K562 (cell line): Measurements from ENCODE around the gene TESK2. TPM values are rescaled to one million over a fixed set of nuclear protein-coding genes. Genes with fewer than 3 reads are reported as not detected.
A peak's percentile ranks its signal among the peaks of the same experiment; 100 is the strongest.

Experiments used
- ATAC-seq: fragments of 200-7000 bp; cut with Tn5 transposase; 3 replicates; pipeline ENCODE4 v1.9.1; 2020; ENCODE audit warnings: moderate library complexity
- BruUV-seq: library from RNA; stranded (reverse); fragments of 400-500 nt; replicated peaks from 2 replicates; lab custom pipeline; 2021; lab: Mats Ljungman, UMichigan
- CTCF ChIA-PET: fragments of 300-600 bp; formaldehyde crosslinking; extraction: SDS; loops from one replicate; lab custom pipeline; 2021; ENCODE audit warnings: low intra/inter-chr PET ratio; lab: Yijun Ruan, JAX
- POLR2A ChIA-PET: fragments of 300-600, 350-650 bp; sonication (Branson Sonifier 250); formaldehyde crosslinking; extraction: SDS; loops from one replicate; lab custom pipeline; 2021; ENCODE audit warnings: antibody characterized with exemption, inconsistent platforms; lab: Yijun Ruan, JAX
- DNase-seq, 4 experiments: peaks; one replicate each; pipeline versions ENCODE4 v3.0.0 to v3.0.0-alpha.2; 2011 to 2018; ENCODE audit warnings: low spot score in 3 of 4, mixed read lengths in 3 of 4; ENCODE audit errors: extremely low read depth in 1 of 4
- FAIRE-seq: peaks from 2 replicates; lab custom pipeline; 2011; peaks lifted over from hg19 to GRCh38; lab: Jason Lieb, UNC
- H2AFZ ChIP-seq: 2 replicates; pipeline ENCODE4 v1.6.0; 2011; ENCODE audit warnings: low read depth, low read length, control low read depth, inconsistent platforms
- H3K27ac ChIP-seq: fragments of 200-600 bp; 3 replicates; pipeline ENCODE4 v1.8.0; 2011; ENCODE audit warnings: low read depth, mild to moderate bottlenecking, control low read depth, inconsistent platforms, low read length, moderate library complexity, mixed read lengths; ENCODE audit errors: extremely low read depth
- H3K27me3 ChIP-seq, 2 experiments: fragments of 300-600 bp in 1 of 2; 2 replicates in 1 of 2; 3 replicates in 1 of 2; pipeline versions ENCODE4 v1.6.0 to v1.8.0; 2011; ENCODE audit warnings: inconsistent platforms in 2 of 2, low read length in 2 of 2, mild to moderate bottlenecking in 1 of 2, mixed read lengths in 1 of 2, moderate library complexity in 1 of 2; ENCODE audit not compliant: control insufficient read depth in 2 of 2, insufficient read depth in 2 of 2
- H3K36me3 ChIP-seq: fragments of 300-600 bp; 3 replicates; pipeline ENCODE4 v1.8.0; 2011; ENCODE audit warnings: mild to moderate bottlenecking, low read length, inconsistent platforms; ENCODE audit not compliant: control insufficient read depth, insufficient read depth
- H3K4me1 ChIP-seq, 2 experiments: fragments of 200-600 bp in 1 of 2; replicated peaks in 1 of 2; 2 replicates in 1 of 2; 3 replicates in 1 of 2; pipeline versions ENCODE4 v1.5.1 to v1.8.0; 2011; ENCODE audit warnings: inconsistent platforms in 2 of 2, low read length in 2 of 2, mild to moderate bottlenecking in 1 of 2, mixed read lengths in 1 of 2, moderate library complexity in 1 of 2; ENCODE audit not compliant: control insufficient read depth in 2 of 2, insufficient read depth in 2 of 2
- H3K4me2 ChIP-seq: 2 replicates; pipeline ENCODE4 v1.6.1; 2011; ENCODE audit warnings: low read length, control low read depth, inconsistent platforms, mixed read lengths; ENCODE audit not compliant: insufficient read depth
- H3K4me3 ChIP-seq: fragments of 200-600 bp; sonication (generic), shearing (Covaris generic); 2 replicates; pipeline ENCODE4 v1.5.1; 2016; ENCODE audit warnings: control low read depth, inconsistent platforms
- H3K79me2 ChIP-seq: fragments of 200-600 bp; 3 replicates; pipeline ENCODE4 v1.8.0; 2011; ENCODE audit warnings: low read length, inconsistent platforms; ENCODE audit not compliant: control insufficient read depth, insufficient read depth
- H3K9ac ChIP-seq, 2 experiments: 2 replicates each; pipeline versions ENCODE4 v1.6.0 to v1.6.1; 2011; ENCODE audit warnings: low read depth in 2 of 2, low read length in 2 of 2, control low read depth in 1 of 2, inconsistent platforms in 1 of 2, mild to moderate bottlenecking in 1 of 2, mixed read lengths in 1 of 2; ENCODE audit not compliant: insufficient read depth in 1 of 2
- H3K9me1 ChIP-seq: one replicate; pipeline ENCODE4 v1.6.0; 2011; ENCODE audit warnings: inconsistent platforms, mild to moderate bottlenecking, low read length, moderate library complexity; ENCODE audit not compliant: control insufficient read depth, insufficient read depth
- H3K9me3 ChIP-seq: replicated peaks from 2 replicates; pipeline ENCODE4 v1.5.1; 2011; ENCODE audit warnings: low read depth, low read length, inconsistent platforms; ENCODE audit not compliant: control insufficient read depth, insufficient read depth
- H4K20me1 ChIP-seq: replicated peaks from 2 replicates; pipeline ENCODE4 v1.6.1; 2011; ENCODE audit warnings: low read length, inconsistent platforms, mixed read lengths; ENCODE audit not compliant: control insufficient read depth, insufficient read depth
- ARID3B ChIP-seq: fragments of 250-450 bp; sonication (Bioruptor Pico); IDR thresholded peaks from 2 replicates; pipeline ENCODE4 v1.4.0; 2020; ENCODE audit warnings: borderline replicate concordance
- CLOCK ChIP-seq: fragments of 250-450 bp; sonication (Bioruptor Pico); IDR thresholded peaks from 2 replicates; pipeline ENCODE4 v1.4.0; 2020; ENCODE audit warnings: mild to moderate bottlenecking, moderate library complexity, borderline replicate concordance
- FUS ChIP-seq: fragments of 200-400 bp; formaldehyde crosslinking; optimal IDR thresholded peaks from 2 replicates; pipeline ENCODE3; 2017; ENCODE audit warnings: low read depth, low read length
- ZNF280B ChIP-seq: fragments of 250-450 bp; sonication (Bioruptor Pico); IDR thresholded peaks from 2 replicates; pipeline ENCODE4 v1.5.1; 2021; ENCODE audit warnings: mild to moderate bottlenecking
- WGBS: fragments of 100-300 bp; shearing (Covaris generic); methylation state at CpG from one replicate; pipeline ENCODE4 v1.1.6; 2016; ENCODE audit warnings: low coverage, mixed read lengths; ENCODE audit not compliant: insufficient coverage; ENCODE audit errors: missing lambda C conversion rate; 5-methylcytosine and 5-hydroxymethylcytosine counted together
- in situ Hi-C: fragments of 300-500 bp; cut with MboI; formaldehyde crosslinking; loops from 4 replicates; pipeline ENCODE4 v1.15.0; 2018; ENCODE audit warnings: inconsistent platforms, mixed read lengths
- intact Hi-C: fragments of 100-400 bp; cut with micrococcal nuclease; formaldehyde crosslinking; loops from 2 replicates; pipeline ENCODE4 v1.14.2; 2022
- polyA plus RNA-seq, 8 experiments: library from polyadenylated mRNA; depleted of rRNA in 4 of 8; stranded (reverse) in 5 of 8; unstranded in 3 of 8; fragments of >200 nt; fragmentation: Nextera tagmentation in 2 of 8; fragmentation: Illumina TruSeq in 1 of 8; extraction: Ambion mirVana in 2 of 8; extraction: Trizol in 1 of 8; gene quantifications; 2 replicates each; pipeline versions ENCODE4 v1.2.1 to v1.2.3, GENCODE V29; 2011 to 2014; ENCODE audit warnings: inconsistent platforms in 1 of 8, missing spikeins in 1 of 8
- total RNA-seq, 7 experiments: library from RNA; depleted of rRNA in 6 of 7; stranded (reverse); fragments of >200 nt in 6 of 7; fragmentation: Illumina TruSeq in 2 of 7; extraction: Trizol in 2 of 7; gene quantifications; 2 replicates each; pipeline versions ENCODE4 v1.2.1 to v1.2.3, GENCODE V29; 2011 to 2021; ENCODE audit warnings: low replicate concordance in 1 of 7

TESK2 gene
- total and polyA plus RNA-seq, 9 of the 15 experiments (the other 6 are each of a cell fraction or from before 2014, with no cell fraction given), result 1.6 to 5.3 (median 3.7) TPM

- peak overlapping the region; percentile 87 for H3K27ac ChIP-seq
- in situ Hi-C loops (no loop called here), intact Hi-C loops (no loop called here)
- TSS peak; percentile 99 for BruUV-seq
- H3K4me2 ChIP-seq, result peak overlapping the region; percentile 96
- 24% methylated on average over 21 of the region's 21 CpGs for WGBS
- H3K9me3 ChIP-seq, result no peaks in the 10 kb centered on the region
- H2AFZ ChIP-seq, result peak overlapping the region; percentile 94
- no peaks in the 10 kb centered on the region for H3K9me1 ChIP-seq
- peaks cover 21% of the 10 kb centered on the region for H4K20me1 ChIP-seq
- CTCF ChIA-PET, result interaction anchor here (1.0 kb wide), 2 partner anchors 28 to 47 kb away, joined by 3 read pairs; partner anchors contain the start of gene AKR1A1
- H3K36me3 ChIP-seq, result peaks cover 20% of the 10 kb centered on the region
- peaks cover 25 to 29% of the 10 kb centered on the region in 2 experiments for H3K4me1 ChIP-seq
- POLR2A ChIA-PET, result interaction anchor here (0.6 to 6.4 kb wide), 72 partner anchors 7 to 848 kb away, joined by 3 to 142 read pairs (median 5); partner anchors contain the start of genes AKR1A1, ARMH1, CCDC163 and CCDC17
- FAIRE-seq (no peak), ATAC-seq (peak; percentile 38), DNase-seq (peak in 1 of 4 experiments; percentile 56)
- peak overlapping the region; percentile 89 to 97 for H3K9ac ChIP-seq
- no peaks in the 10 kb centered on the region for H3K27me3 ChIP-seq
- peaks cover 43% of the 10 kb centered on the region for H3K79me2 ChIP-seq
- peak overlapping the region; percentile 96 for H3K4me3 ChIP-seq
- TF ChIP-seq CLOCK (CRISPR knock-in tag), result no peak
- TF ChIP-seq ZNF280B (CRISPR knock-in tag), result no peak
- no peak for TF ChIP-seq ARID3B (CRISPR knock-in tag)
- no peak for TF ChIP-seq FUS
Measured at GRCh38 chr1:45522324-45523104, 31.6 kb upstream of the TESK2 start.
